ENCODE measurements around the gene SLC22A4. TPM values are rescaled to one million over a fixed set of nuclear protein-coding genes. Genes with fewer than 3 reads are reported as not detected.
A peak's percentile ranks its signal among the peaks of the same experiment; 100 is the strongest.

SLC22A4 gene
- total RNA-seq, 1 experiment from 2014 or later, result 0.72 TPM

DNA sequence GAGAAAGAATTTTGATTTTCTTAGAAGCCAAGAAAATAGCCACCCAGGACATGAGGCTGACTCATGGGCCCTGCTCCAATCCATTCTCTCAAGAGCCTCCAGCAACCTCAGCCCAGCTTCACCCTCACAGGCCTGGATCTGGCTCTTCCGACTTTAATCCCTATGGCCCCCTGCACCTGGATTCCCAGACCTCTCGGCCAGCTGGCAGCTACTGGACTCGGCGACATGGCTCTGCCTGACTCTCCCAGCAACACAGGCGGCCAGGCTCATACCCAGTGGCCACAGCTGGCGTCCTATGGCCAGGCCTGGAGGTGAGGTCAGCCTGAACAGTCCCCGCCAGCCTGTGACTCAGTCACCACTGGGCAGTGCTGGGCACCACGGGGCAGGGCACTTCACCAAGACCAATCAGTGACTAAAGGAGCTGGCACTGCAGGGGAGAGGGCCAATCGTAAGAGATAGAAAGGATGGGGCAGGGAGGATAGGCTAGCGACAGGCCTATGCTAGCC, 42.9 kb upstream of the SLC22A4 start:
- H2BK15ac ChIP-seq (ENCODE audit: low read depth, low read length), result no peak overlapping the region
- H3T11ph ChIP-seq (ENCODE audit: low read length), result no peak overlapping the region
- no peaks in the 10 kb centered on the region for H3K79me1 ChIP-seq (ENCODE audit: insufficient read depth, low read depth, low read length, poor library complexity, severe bottlenecking)
- H2BK20ac ChIP-seq (ENCODE audit: low read depth, low read length, poor library complexity, severe bottlenecking), result no peak overlapping the region
- no peaks in the 10 kb centered on the region for H4K20me1 ChIP-seq (ENCODE audit: control insufficient read depth, insufficient read depth, insufficient read length)
- H3K4me1 ChIP-seq (ENCODE audit: insufficient read depth, low read length), result peaks cover 4% of the 10 kb centered on the region; the same call in 1 of the 2 replicates
- Mint-ChIP-seq H3K36me3 (ENCODE audit: insufficient read depth in 1 of 3, low read depth in 3 of 3) (no peaks in the 10 kb centered on the region), H3K4me3 (no peak overlapping the region), H3K27me3 (ENCODE audit: low read depth) (peaks cover 10% of the 10 kb centered on the region), H3K4me1 (peaks cover 9% of the 10 kb centered on the region in 2 experiments), H3K27ac (peak overlapping the region in 1 of 3 experiments; percentile 42; a peak in 1 of 7 replicates), H3K9me3 (no peaks in the 10 kb centered on the region)
- H3K23ac ChIP-seq (ENCODE audit: insufficient read length, low read depth, low read length), result no peak overlapping the region
- H3K18ac ChIP-seq (ENCODE audit: insufficient read length, low read depth, low read length), result no peak overlapping the region
- H3K79me2 ChIP-seq (ENCODE audit: insufficient read depth, low read length), result no peaks in the 10 kb centered on the region
- H2AFZ ChIP-seq (ENCODE audit: low read length), result no peak overlapping the region
- no peak overlapping the region for H2BK120ac ChIP-seq (ENCODE audit: low read depth, low read length, poor library complexity, severe bottlenecking)
- H3K27ac ChIP-seq (ENCODE audit: insufficient read length, low read depth, low read length), result no peak overlapping the region
- no peak overlapping the region for H2BK5ac ChIP-seq (ENCODE audit: insufficient read length, low read length)
- WGBS (ENCODE audit: extremely low coverage, insufficient read length, low lambda C conversion rate), result no CpG with 5 or more reads among the region's 10 CpGs
- peak; percentile 26 for DNase-seq
- H2AK5ac ChIP-seq (ENCODE audit: insufficient read length, low read length), result no peak overlapping the region
- H3K14ac ChIP-seq (ENCODE audit: insufficient read depth, low read length), result no peak overlapping the region; the same call in 1 of the 2 replicates
- no peak overlapping the region for H4K91ac ChIP-seq (ENCODE audit: insufficient read length, low read depth, low read length)
- no peak overlapping the region for H3K56ac ChIP-seq (ENCODE audit: insufficient read length, low read depth, low read length)
- H3K4me2 ChIP-seq (ENCODE audit: insufficient read depth, insufficient read length, low read length), result no peak overlapping the region
- H2BK12ac ChIP-seq (ENCODE audit: insufficient read length, low read depth, low read length), result no peak overlapping the region
- no peak overlapping the region for H4K5ac ChIP-seq (ENCODE audit: insufficient read length, low read depth, low read length)
- TF ChIP-seq, protein P1, sequence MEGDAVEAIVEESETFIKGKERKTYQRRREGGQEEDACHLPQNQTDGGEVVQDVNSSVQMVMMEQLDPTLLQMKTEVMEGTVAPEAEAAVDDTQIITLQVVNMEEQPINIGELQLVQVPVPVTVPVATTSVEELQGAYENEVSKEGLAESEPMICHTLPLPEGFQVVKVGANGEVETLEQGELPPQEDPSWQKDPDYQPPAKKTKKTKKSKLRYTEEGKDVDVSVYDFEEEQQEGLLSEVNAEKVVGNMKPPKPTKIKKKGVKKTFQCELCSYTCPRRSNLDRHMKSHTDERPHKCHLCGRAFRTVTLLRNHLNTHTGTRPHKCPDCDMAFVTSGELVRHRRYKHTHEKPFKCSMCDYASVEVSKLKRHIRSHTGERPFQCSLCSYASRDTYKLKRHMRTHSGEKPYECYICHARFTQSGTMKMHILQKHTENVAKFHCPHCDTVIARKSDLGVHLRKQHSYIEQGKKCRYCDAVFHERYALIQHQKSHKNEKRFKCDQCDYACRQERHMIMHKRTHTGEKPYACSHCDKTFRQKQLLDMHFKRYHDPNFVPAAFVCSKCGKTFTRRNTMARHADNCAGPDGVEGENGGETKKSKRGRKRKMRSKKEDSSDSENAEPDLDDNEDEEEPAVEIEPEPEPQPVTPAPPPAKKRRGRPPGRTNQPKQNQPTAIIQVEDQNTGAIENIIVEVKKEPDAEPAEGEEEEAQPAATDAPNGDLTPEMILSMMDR (conservative IDR thresholded peaks at IDR 0.05), result no peak
- H3K9ac ChIP-seq (ENCODE audit: extremely low read depth, insufficient read length, low read length), result no peak overlapping the region
- no peaks in the 10 kb centered on the region for H3K27me3 ChIP-seq (ENCODE audit: insufficient read depth, low read length)
- H3K9me3 ChIP-seq (ENCODE audit: control insufficient read depth, low read depth, low read length), result no peaks in the 10 kb centered on the region
- no peak overlapping the region for H4K8ac ChIP-seq (replicated peaks; ENCODE audit: insufficient read length, low read depth, low read length)
- H3K23me2 ChIP-seq (ENCODE audit: insufficient read length, low read depth, low read length, poor library complexity, severe bottlenecking), result no peaks in the 10 kb centered on the region
- no peak overlapping the region for H3K4ac ChIP-seq (ENCODE audit: low read depth, low read length)

All from H9 (cell line).